Vagina (tissue), 2 donors: Measurements from ENCODE around the gene ADK.

Experiments used
- CTCF ChIP-seq, 3 experiments: fragments of 450-650 bp in 2 of 3; fragments of 200-600 bp in 1 of 3; sonication (generic) in 1 of 3; IDR thresholded peaks; one replicate each; pipeline ENCODE4 v1.5.1; 2017 to 2019; ENCODE audit warnings: antibody characterized with exemption in 3 of 3, mild to moderate bottlenecking in 2 of 3, moderate library complexity in 2 of 3
- POLR2A ChIP-seq, 2 donors: fragments of 450-650 bp; IDR thresholded peaks; one replicate each; pipeline ENCODE4 v1.6.1; 2017; ENCODE audit warnings: antibody characterized with exemption in 2 of 2, mild to moderate bottlenecking in 2 of 2, moderate library complexity in 2 of 2
- POLR2AphosphoS5 ChIP-seq, 2 donors: sonication (generic); formaldehyde crosslinking; IDR thresholded peaks; one replicate each; pipeline ENCODE4 v1.9.0; 2017; ENCODE audit warnings: antibody characterized with exemption in 2 of 2, mild to moderate bottlenecking in 2 of 2, low read depth in 1 of 2; ENCODE audit not compliant: insufficient read depth in 1 of 2

GRCh38 chr10:74628136-74628535 is 477.1 kb downstream of the ADK start:
- no peak for TF ChIP-seq CTCF (IDR thresholded peaks at IDR 0.05)
- TF ChIP-seq POLR2A (IDR thresholded peaks at IDR 0.05): no peak
- TF ChIP-seq POLR2AphosphoS5 (IDR thresholded peaks at IDR 0.05; ENCODE audit: insufficient read depth in 1 of 2, low read depth in 1 of 2): no peak
